HepG2 (cell line): ENCODE results near the gene SZRD1. TPM values are rescaled to one million over a fixed set of nuclear protein-coding genes. Genes with fewer than 3 reads are reported as not detected.

Experiments
- BCL6 ChIP-seq: IDR thresholded peaks from 2 replicates; pipeline ENCODE4 v1.6.1; 2016; ENCODE audit warnings: missing genetic modification reagents, missing compliant biosample characterization
- CREB3 ChIP-seq: sonication (generic); formaldehyde crosslinking; IDR thresholded peaks from 2 replicates; pipeline ENCODE4 v1.5.0; 2020; ENCODE audit warnings: missing genetic modification reagents
- DPF2 ChIP-seq: sonication (generic); formaldehyde crosslinking; IDR thresholded peaks from 2 replicates; pipeline ENCODE4 v1.4.0; 2020; ENCODE audit warnings: mild to moderate bottlenecking, low read depth, missing genetic modification reagents, borderline replicate concordance
- E2F5 ChIP-seq: sonication (generic); formaldehyde crosslinking; conservative IDR thresholded peaks from 2 replicates; pipeline ENCODE4 v1.4.0; 2020; ENCODE audit warnings: missing genetic modification reagents
- ETV5 ChIP-seq: IDR thresholded peaks from 2 replicates; pipeline ENCODE4 v1.6.1; 2018; ENCODE audit warnings: missing biosample characterization, missing genetic modification reagents, inconsistent platforms, borderline replicate concordance
- FLYWCH1 ChIP-seq: sonication (generic); formaldehyde crosslinking; IDR thresholded peaks from 2 replicates; pipeline ENCODE4 v1.8.1; 2023; ENCODE audit warnings: mild to moderate bottlenecking, missing genetic modification reagents
- GLMP ChIP-seq: sonication (generic); formaldehyde crosslinking; IDR thresholded peaks from 2 replicates; pipeline ENCODE4 v1.9.0; 2021; ENCODE audit warnings: missing genetic modification reagents, mild to moderate bottlenecking, borderline replicate concordance
- HIVEP1 ChIP-seq: sonication (generic); formaldehyde crosslinking; IDR thresholded peaks from 2 replicates; pipeline ENCODE4 v1.4.0; 2020; ENCODE audit warnings: mild to moderate bottlenecking, missing genetic modification reagents
- JUN ChIP-seq: sonication (generic); formaldehyde crosslinking; IDR thresholded peaks from 2 replicates; pipeline ENCODE4 v1.4.0; 2020; ENCODE audit warnings: mild to moderate bottlenecking, missing genetic modification reagents
- KLF13 ChIP-seq: sonication (generic); formaldehyde crosslinking; IDR thresholded peaks from 2 replicates; pipeline ENCODE4 v1.4.0; 2020; ENCODE audit warnings: mild to moderate bottlenecking, missing genetic modification reagents
- KLF15 ChIP-seq: sonication (generic); formaldehyde crosslinking; IDR thresholded peaks from 2 replicates; pipeline ENCODE4 v1.8.1; 2023; ENCODE audit warnings: borderline replicate concordance, mild to moderate bottlenecking, inconsistent platforms, missing genetic modification reagents, mixed read lengths
- NRL ChIP-seq: sonication (generic); formaldehyde crosslinking; IDR thresholded peaks from 2 replicates; pipeline ENCODE4 v1.5.0; 2020; ENCODE audit warnings: missing genetic modification reagents, mild to moderate bottlenecking, moderate library complexity, borderline replicate concordance
- UBTF ChIP-seq: sonication (generic); formaldehyde crosslinking; IDR thresholded peaks from 2 replicates; pipeline ENCODE4 v1.4.0; 2020; ENCODE audit warnings: mild to moderate bottlenecking, missing genetic modification reagents
- ZBTB14 ChIP-seq: sonication (generic); formaldehyde crosslinking; IDR thresholded peaks from 2 replicates; pipeline ENCODE4 v1.4.0; 2020; ENCODE audit warnings: missing genetic modification reagents
- ZNF331 ChIP-seq: sonication (generic); formaldehyde crosslinking; IDR thresholded peaks from 2 replicates; pipeline ENCODE4 v1.4.0; 2020; ENCODE audit warnings: missing genetic modification reagents
- ZNF34 ChIP-seq: sonication (generic); formaldehyde crosslinking; IDR thresholded peaks from 2 replicates; pipeline ENCODE4 v1.4.0; 2020; ENCODE audit warnings: mild to moderate bottlenecking, missing genetic modification reagents, borderline replicate concordance
- ZNF501 ChIP-seq: sonication (generic); formaldehyde crosslinking; IDR thresholded peaks from 2 replicates; pipeline ENCODE4 v1.5.1; 2020; ENCODE audit warnings: mild to moderate bottlenecking, moderate library complexity, missing genetic modification reagents
- ZNF543 ChIP-seq: sonication (generic); formaldehyde crosslinking; IDR thresholded peaks from 2 replicates; pipeline ENCODE4 v1.4.0; 2020; ENCODE audit warnings: mild to moderate bottlenecking, missing genetic modification reagents
- ZNF572 ChIP-seq: sonication (generic); formaldehyde crosslinking; IDR thresholded peaks from 2 replicates; pipeline ENCODE4 v1.5.1; 2020; ENCODE audit warnings: mild to moderate bottlenecking, missing genetic modification reagents
- ZNF749 ChIP-seq: sonication (generic); formaldehyde crosslinking; IDR thresholded peaks from 2 replicates; pipeline ENCODE4 v1.8.0; 2022; ENCODE audit warnings: mild to moderate bottlenecking, missing genetic modification reagents, moderate library complexity, borderline replicate concordance
- ZNF841 ChIP-seq: sonication (generic); formaldehyde crosslinking; IDR thresholded peaks from 2 replicates; pipeline ENCODE4 v1.8.1; 2023; ENCODE audit warnings: missing genetic modification reagents, borderline replicate concordance
- ZZZ3 ChIP-seq: sonication (generic); formaldehyde crosslinking; IDR thresholded peaks from 2 replicates; pipeline ENCODE4 v1.4.0; 2020; ENCODE audit warnings: missing genetic modification reagents, mild to moderate bottlenecking, borderline replicate concordance
- polyA plus RNA-seq, 8 experiments: library from polyadenylated mRNA; depleted of rRNA in 3 of 8; stranded (reverse) in 7 of 8; unstranded in 1 of 8; fragments of >200 nt; fragmentation: Illumina TruSeq in 4 of 8; extraction: Trizol in 4 of 8; gene quantifications; 2 replicates each; pipeline versions ENCODE4 v1.2.1 to v1.2.3, GENCODE V29; 2011 to 2016; ENCODE audit warnings: low read depth in 4 of 8, missing spikeins in 1 of 8, mixed read lengths in 1 of 8; ENCODE audit not compliant: insufficient read depth in 1 of 8
- total RNA-seq, 5 experiments: library from RNA; depleted of rRNA; stranded (reverse); fragments of >200 nt; fragmentation: Illumina TruSeq; extraction: Trizol; gene quantifications; 2 replicates each; pipeline ENCODE4 v1.2.3, GENCODE V29; 2016; ENCODE audit warnings: low read depth in 1 of 5

The SZRD1 gene
- total and polyA plus RNA-seq, 2 of the 13 experiments (the other 11 are each of a cell fraction or from before 2014, with no cell fraction given) = 28.5 to 41.4 TPM

- TF ChIP-seq GLMP (CRISPR knock-in tag) = no peak
- no peak for TF ChIP-seq ZNF841
- TF ChIP-seq CREB3 (CRISPR knock-in tag) = no peak
- no peak for TF ChIP-seq HIVEP1 (CRISPR knock-in tag)
- TF ChIP-seq ZZZ3 = peak; percentile 93; the same call in 1 of the 2 replicates
- no peak for TF ChIP-seq FLYWCH1 (CRISPR knock-in tag)
- peak; percentile 94 for TF ChIP-seq ZNF543 (CRISPR knock-in tag)
- peak; percentile 81 for TF ChIP-seq UBTF (CRISPR knock-in tag)
- TF ChIP-seq ZBTB14 = 0 out of 2 replicates have a peak, but pooled peaks have one; percentile 10
- TF ChIP-seq KLF13 (CRISPR knock-in tag) = 0 out of 2 replicates have a peak, but pooled peaks have one; percentile 25
- TF ChIP-seq ZNF331 (CRISPR knock-in tag) = peak; percentile 84
- TF ChIP-seq ETV5 (CRISPR knock-in tag) = peak; percentile 93
- peak; percentile 86; the same call in 1 of the 2 replicates for TF ChIP-seq ZNF749
- TF ChIP-seq ZNF572 (CRISPR knock-in tag) = 0 out of 2 replicates have a peak, but pooled peaks have one; percentile 4
- peak; percentile 48; the same call in 1 of the 2 replicates for TF ChIP-seq JUN
- TF ChIP-seq NRL (CRISPR knock-in tag) = no peak; the same call in 1 of the 2 replicates
- TF ChIP-seq BCL6 = peak; percentile 37; the same call in 1 of the 2 replicates
- TF ChIP-seq ZNF34 (CRISPR knock-in tag) = peak; percentile 62; the same call in 1 of the 2 replicates
- TF ChIP-seq E2F5 (CRISPR knock-in tag) = peak; percentile 66; the same call in 1 of the 2 replicates
- no peak for TF ChIP-seq KLF15
- peak; percentile 82; the same call in 1 of the 2 replicates for TF ChIP-seq ZNF501
- TF ChIP-seq DPF2 (CRISPR knock-in tag) = peak; percentile 50; the same call in 1 of the 2 replicates
Measured at GRCh38 chr1:16440470-16441281, 73.6 kb downstream of the SZRD1 start, which contains the start of gene NECAP2 (continued).
